Measurements from ENCODE around the gene BAMBI.

BAMBI gene

GRCh38 chr10:28676326-28676967 lies 874 bp upstream of the BAMBI start:
- no peak for DNase-seq

- DNase-seq = no peak
Observed at GRCh38 chr10:28677888-28678686, 766 bp downstream of the BAMBI start.

- no peak for DNase-seq
Observed at GRCh38 chr10:28678687-28679457, 1.6 kb downstream of the BAMBI start.

GRCh38 chr10:28679581-28680357 lies 2.4 kb downstream of the BAMBI start:
- DNase-seq = no peak

GRCh38 chr10:28680358-28680752 lies 3.0 kb downstream of the BAMBI start:
- DNase-seq = no peak

GRCh38 chr10:28681291-28681763 lies 4.0 kb downstream of the BAMBI start:
- no peak for DNase-seq

GRCh38 chr10:28681928-28682750 lies 4.8 kb downstream of the BAMBI start:
- no peak for DNase-seq

GRCh38 chr10:28684157-28684985 lies 7.0 kb downstream of the BAMBI start:
- DNase-seq = no peak

GRCh38 chr10:28684986-28685580 lies 7.8 kb downstream of the BAMBI start:
- DNase-seq = no peak

GRCh38 chr10:28685717-28686116 lies 8.4 kb downstream of the BAMBI start:
- no peak for DNase-seq

GRCh38 chr10:28686835-28687682 lies 9.7 kb downstream of the BAMBI start:
- DNase-seq = no peak

- no peak for DNase-seq
Observed at GRCh38 chr10:28687683-28688001, 10.3 kb downstream of the BAMBI start.

- DNase-seq = no peak
Observed at GRCh38 chr10:28690545-28690944, 13.2 kb downstream of the BAMBI start.

GRCh38 chr10:28691187-28691694 lies 13.9 kb downstream of the BAMBI start:
- no peak for DNase-seq

GRCh38 chr10:28692050-28692449 lies 14.7 kb downstream of the BAMBI start:
- DNase-seq = no peak

- no peak for DNase-seq
Observed at GRCh38 chr10:28694530-28694929, 17.2 kb downstream of the BAMBI start.

GRCh38 chr10:28698075-28698474 lies 20.8 kb downstream of the BAMBI start:
- DNase-seq = no peak

GRCh38 chr10:28704464-28705161 lies 27.3 kb downstream of the BAMBI start:
- DNase-seq = no peak

GRCh38 chr10:28705472-28705871 lies 28.2 kb downstream of the BAMBI start:
- DNase-seq = no peak

Measured in NCI-H1436 treated with DMSO at 0.1 percent for 48 hours (cell line).